Progenitor cell of endocrine pancreas (in vitro differentiated cells): Measurements from ENCODE around the gene PRKAG1. TPM values are rescaled to one million over a fixed set of nuclear protein-coding genes. Genes with fewer than 3 reads are reported as not detected.

Source experiments
- DNase-seq: peaks from one replicate; pipeline ENCODE4 v3.0.0; 2021; ENCODE audit warnings: low spot score; ENCODE audit not compliant: unreplicated experiment
- H3K27ac Mint-ChIP-seq: 2 replicates; pipeline ENCODE4 v1.8.0; 2021; ENCODE audit warnings: mild to moderate bottlenecking, moderate library complexity, mixed read lengths
- H3K27me3 Mint-ChIP-seq: 2 replicates; pipeline ENCODE4 v1.8.0; 2021; ENCODE audit warnings: mixed read lengths
- H3K36me3 Mint-ChIP-seq: 2 replicates; pipeline ENCODE4 v1.8.0; 2022; ENCODE audit warnings: mixed read lengths; ENCODE audit not compliant: insufficient read depth
- H3K4me1 Mint-ChIP-seq: 2 replicates; pipeline ENCODE4 v1.8.0; 2021; ENCODE audit warnings: low read depth, mixed read lengths
- H3K4me3 Mint-ChIP-seq: 2 replicates; pipeline ENCODE4 v1.8.0; 2021; ENCODE audit warnings: low read depth, mild to moderate bottlenecking, moderate library complexity, mixed read lengths
- H3K9me3 Mint-ChIP-seq: 2 replicates; pipeline ENCODE4 v1.8.0; 2021; ENCODE audit warnings: low read depth, mixed read lengths
- CTCF ChIP-seq: fragments of 200-600 bp; sonication (generic); IDR thresholded peaks from one replicate; pipeline ENCODE4 v1.5.0; 2021; ENCODE audit warnings: antibody characterized with exemption, mild to moderate bottlenecking; ENCODE audit not compliant: unreplicated experiment
- total RNA-seq: library from RNA; stranded (reverse); gene quantifications from 2 replicates; pipeline ENCODE4 v1.2.1, GENCODE V29; 2021

Gene PRKAG1
- total RNA-seq, 1 donor from 2014 or later = 52.7 TPM

GRCh38 chr12:49041036-49041880 lies 22.7 kb upstream of the PRKAG1 start:
- Mint-ChIP-seq H3K4me1 (no peaks in the 10 kb centered on the region), H3K36me3 (peaks cover 18% of the 10 kb centered on the region), H3K4me3 (no peak overlapping the region), H3K9me3 (no peaks in the 10 kb centered on the region), H3K27ac (no peak overlapping the region), H3K27me3 (no peaks in the 10 kb centered on the region)
- no peak for TF ChIP-seq CTCF
- no peak for DNase-seq

GRCh38 chr12:49040364-49040855 lies 21.8 kb upstream of the PRKAG1 start:
- no peak overlapping the region for H3K4me3 Mint-ChIP-seq
- DNase-seq = no peak
- peaks cover 16% of the 10 kb centered on the region for H3K36me3 Mint-ChIP-seq
- no peak for TF ChIP-seq CTCF
- H3K27ac Mint-ChIP-seq = no peak overlapping the region
- H3K9me3 Mint-ChIP-seq = no peaks in the 10 kb centered on the region
- H3K4me1 Mint-ChIP-seq = no peaks in the 10 kb centered on the region
- H3K27me3 Mint-ChIP-seq = no peaks in the 10 kb centered on the region

- TF ChIP-seq CTCF = no peak
- no peak overlapping the region for H3K27ac Mint-ChIP-seq
- H3K27me3 Mint-ChIP-seq = no peaks in the 10 kb centered on the region
- H3K9me3 Mint-ChIP-seq = no peaks in the 10 kb centered on the region
- no peaks in the 10 kb centered on the region for H3K4me1 Mint-ChIP-seq
- no peak overlapping the region for H3K4me3 Mint-ChIP-seq
- DNase-seq = no peak
- peaks cover 16% of the 10 kb centered on the region for H3K36me3 Mint-ChIP-seq
Observed at GRCh38 chr12:49039421-49040363, 21.1 kb upstream of the PRKAG1 start.

- Mint-ChIP-seq H3K36me3 (peaks cover 11% of the 10 kb centered on the region), H3K9me3 (no peaks in the 10 kb centered on the region), H3K4me1 (no peaks in the 10 kb centered on the region), H3K27ac (no peak overlapping the region), H3K27me3 (no peaks in the 10 kb centered on the region), H3K4me3 (no peak overlapping the region)
- no peak for DNase-seq
- TF ChIP-seq CTCF = no peak
Observed at GRCh38 chr12:49038291-49038955, 19.8 kb upstream of the PRKAG1 start.

GRCh38 chr12:49037947-49038237 lies 19.3 kb upstream of the PRKAG1 start:
- no peaks in the 10 kb centered on the region for H3K4me1 Mint-ChIP-seq
- peaks cover 12% of the 10 kb centered on the region for H3K36me3 Mint-ChIP-seq
- no peak for DNase-seq
- H3K9me3 Mint-ChIP-seq = no peaks in the 10 kb centered on the region
- TF ChIP-seq CTCF = no peak
- H3K4me3 Mint-ChIP-seq = no peak overlapping the region
- H3K27me3 Mint-ChIP-seq = no peaks in the 10 kb centered on the region
- H3K27ac Mint-ChIP-seq = no peak overlapping the region
